Measurements from ENCODE around the gene CLHC1.

DNA sequence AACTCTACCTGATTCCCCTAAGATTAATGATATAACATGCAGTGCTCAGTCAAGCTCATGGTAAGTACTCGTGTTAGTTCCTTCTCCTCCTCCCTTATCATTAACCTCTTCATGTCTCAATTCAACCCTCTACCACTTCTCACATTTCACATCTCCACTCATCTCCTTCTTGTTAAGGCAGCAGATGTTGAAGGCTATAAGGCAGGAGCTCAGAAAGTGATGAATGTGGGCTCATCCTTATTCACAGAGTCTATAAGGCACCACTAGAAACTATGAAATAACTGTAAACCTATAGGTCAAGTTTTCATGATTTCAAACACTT is 56.0 kb downstream of the CLHC1 start:
- TF ChIP-seq ZBTB1 (tag by site-specific recombination; IDR thresholded peaks at IDR 0.05): no peak
- no peak for TF ChIP-seq CTCF (tag by site-specific recombination; IDR thresholded peaks at IDR 0.05)
- TF ChIP-seq HOXA7 (CRISPR knock-in tag; IDR thresholded peaks at IDR 0.05; ENCODE audit: borderline replicate concordance): no peak
- no peak for TF ChIP-seq ZNF114 (tag by site-specific recombination; IDR thresholded peaks at IDR 0.05)
- no peak for TF ChIP-seq KLF10 (tag by site-specific recombination; IDR thresholded peaks at IDR 0.05)
- no peak for TF ChIP-seq YY1 (tag by site-specific recombination; IDR thresholded peaks at IDR 0.05)
- no peak for TF ChIP-seq ZSCAN18 (tag by site-specific recombination; IDR thresholded peaks at IDR 0.05)
- TF ChIP-seq ZBTB17 (tag by site-specific recombination; IDR thresholded peaks at IDR 0.05): no peak
- TF ChIP-seq SP2 (tag by site-specific recombination; IDR thresholded peaks at IDR 0.05): no peak
- TF ChIP-seq GLIS1 (tag by site-specific recombination; IDR thresholded peaks at IDR 0.05): no peak
- no peak for TF ChIP-seq ZNF785 (tag by site-specific recombination; IDR thresholded peaks at IDR 0.05)
- TF ChIP-seq ZNF274 (IDR thresholded peaks at IDR 0.05; ENCODE audit: low read length): no peak
- TF ChIP-seq ZNF274 (tag by site-specific recombination; IDR thresholded peaks at IDR 0.05; ENCODE audit: borderline replicate concordance): no peak
- TF ChIP-seq, protein P1, sequence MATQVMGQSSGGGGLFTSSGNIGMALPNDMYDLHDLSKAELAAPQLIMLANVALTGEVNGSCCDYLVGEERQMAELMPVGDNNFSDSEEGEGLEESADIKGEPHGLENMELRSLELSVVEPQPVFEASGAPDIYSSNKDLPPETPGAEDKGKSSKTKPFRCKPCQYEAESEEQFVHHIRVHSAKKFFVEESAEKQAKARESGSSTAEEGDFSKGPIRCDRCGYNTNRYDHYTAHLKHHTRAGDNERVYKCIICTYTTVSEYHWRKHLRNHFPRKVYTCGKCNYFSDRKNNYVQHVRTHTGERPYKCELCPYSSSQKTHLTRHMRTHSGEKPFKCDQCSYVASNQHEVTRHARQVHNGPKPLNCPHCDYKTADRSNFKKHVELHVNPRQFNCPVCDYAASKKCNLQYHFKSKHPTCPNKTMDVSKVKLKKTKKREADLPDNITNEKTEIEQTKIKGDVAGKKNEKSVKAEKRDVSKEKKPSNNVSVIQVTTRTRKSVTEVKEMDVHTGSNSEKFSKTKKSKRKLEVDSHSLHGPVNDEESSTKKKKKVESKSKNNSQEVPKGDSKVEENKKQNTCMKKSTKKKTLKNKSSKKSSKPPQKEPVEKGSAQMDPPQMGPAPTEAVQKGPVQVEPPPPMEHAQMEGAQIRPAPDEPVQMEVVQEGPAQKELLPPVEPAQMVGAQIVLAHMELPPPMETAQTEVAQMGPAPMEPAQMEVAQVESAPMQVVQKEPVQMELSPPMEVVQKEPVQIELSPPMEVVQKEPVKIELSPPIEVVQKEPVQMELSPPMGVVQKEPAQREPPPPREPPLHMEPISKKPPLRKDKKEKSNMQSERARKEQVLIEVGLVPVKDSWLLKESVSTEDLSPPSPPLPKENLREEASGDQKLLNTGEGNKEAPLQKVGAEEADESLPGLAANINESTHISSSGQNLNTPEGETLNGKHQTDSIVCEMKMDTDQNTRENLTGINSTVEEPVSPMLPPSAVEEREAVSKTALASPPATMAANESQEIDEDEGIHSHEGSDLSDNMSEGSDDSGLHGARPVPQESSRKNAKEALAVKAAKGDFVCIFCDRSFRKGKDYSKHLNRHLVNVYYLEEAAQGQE (tag by site-specific recombination; IDR thresholded peaks at IDR 0.05): no peak

All from HEK293 (cell line).